Neural crest cell (in vitro differentiated cells): ENCODE results near the gene EEF1A2. TPM values are rescaled to one million over a fixed set of nuclear protein-coding genes. Genes with fewer than 3 reads are reported as not detected.

Source experiments
- DNase-seq: peaks from one replicate; pipeline ENCODE4 v3.0.0; 2021; ENCODE audit warnings: low read depth, mixed read lengths, low spot score
- H3K27ac Mint-ChIP-seq: one replicate; pipeline ENCODE4 v1.8.0; 2021; ENCODE audit warnings: mild to moderate bottlenecking, mixed read lengths; ENCODE audit not compliant: unreplicated experiment
- H3K27me3 Mint-ChIP-seq: 2 replicates; pipeline ENCODE4 v1.8.0; 2021; ENCODE audit warnings: low read depth, mild to moderate bottlenecking, mixed read lengths
- H3K36me3 Mint-ChIP-seq: 2 replicates; pipeline ENCODE4 v1.8.0; 2021; ENCODE audit warnings: low read depth, mild to moderate bottlenecking, mixed read lengths
- H3K4me1 Mint-ChIP-seq: 2 replicates; pipeline ENCODE4 v1.8.0; 2021; ENCODE audit warnings: mixed read lengths
- H3K4me3 Mint-ChIP-seq: one replicate; pipeline ENCODE4 v1.8.0; 2021; ENCODE audit warnings: mild to moderate bottlenecking, mixed read lengths
- H3K9me3 Mint-ChIP-seq: 2 replicates; pipeline ENCODE4 v1.8.0; 2021; ENCODE audit warnings: mixed read lengths
- total RNA-seq: library from RNA; stranded (reverse); gene quantifications from 2 replicates; pipeline ENCODE4 v1.2.1, GENCODE V29; 2021
- TF ChIP-seq, protein P1 (sequence below): fragments of 200-600 bp; sonication (generic); conservative IDR thresholded peaks from 2 replicates; pipeline ENCODE4 v1.5.0; 2021; ENCODE audit warnings: antibody characterized with exemption, mild to moderate bottlenecking

EEF1A2 gene
- total RNA-seq, 1 donor from 2014 or later, result 4.6 TPM

DNA sequence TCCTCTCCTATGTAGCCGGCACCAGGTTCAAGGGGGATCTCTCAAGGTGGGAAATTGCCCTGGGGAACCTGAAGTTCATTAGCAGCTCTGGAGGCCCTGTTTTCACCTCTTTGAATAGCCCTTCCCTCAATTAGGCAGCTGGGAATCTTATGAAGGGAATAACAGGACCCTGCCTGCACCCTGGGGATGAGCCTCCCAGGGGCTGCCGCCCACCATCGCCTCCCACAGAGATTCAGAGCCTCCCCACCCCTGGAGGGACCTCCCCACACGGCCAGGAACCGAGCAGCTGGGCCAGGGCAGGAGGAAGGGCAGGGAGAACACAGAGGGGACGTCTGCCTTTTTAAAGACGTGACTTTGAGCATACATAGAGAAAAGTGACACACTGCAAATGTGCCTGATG, 4.6 kb upstream of the EEF1A2 start:
- no peak overlapping the region for H3K4me3 Mint-ChIP-seq
- peaks cover 2% of the 10 kb centered on the region for H3K36me3 Mint-ChIP-seq
- TF ChIP-seq, protein P1, sequence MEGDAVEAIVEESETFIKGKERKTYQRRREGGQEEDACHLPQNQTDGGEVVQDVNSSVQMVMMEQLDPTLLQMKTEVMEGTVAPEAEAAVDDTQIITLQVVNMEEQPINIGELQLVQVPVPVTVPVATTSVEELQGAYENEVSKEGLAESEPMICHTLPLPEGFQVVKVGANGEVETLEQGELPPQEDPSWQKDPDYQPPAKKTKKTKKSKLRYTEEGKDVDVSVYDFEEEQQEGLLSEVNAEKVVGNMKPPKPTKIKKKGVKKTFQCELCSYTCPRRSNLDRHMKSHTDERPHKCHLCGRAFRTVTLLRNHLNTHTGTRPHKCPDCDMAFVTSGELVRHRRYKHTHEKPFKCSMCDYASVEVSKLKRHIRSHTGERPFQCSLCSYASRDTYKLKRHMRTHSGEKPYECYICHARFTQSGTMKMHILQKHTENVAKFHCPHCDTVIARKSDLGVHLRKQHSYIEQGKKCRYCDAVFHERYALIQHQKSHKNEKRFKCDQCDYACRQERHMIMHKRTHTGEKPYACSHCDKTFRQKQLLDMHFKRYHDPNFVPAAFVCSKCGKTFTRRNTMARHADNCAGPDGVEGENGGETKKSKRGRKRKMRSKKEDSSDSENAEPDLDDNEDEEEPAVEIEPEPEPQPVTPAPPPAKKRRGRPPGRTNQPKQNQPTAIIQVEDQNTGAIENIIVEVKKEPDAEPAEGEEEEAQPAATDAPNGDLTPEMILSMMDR, result no peak
- no peak overlapping the region for H3K27ac Mint-ChIP-seq
- H3K27me3 Mint-ChIP-seq, result peaks cover 39% of the 10 kb centered on the region
- DNase-seq, result no peak
- peaks cover 5% of the 10 kb centered on the region for H3K4me1 Mint-ChIP-seq
- no peaks in the 10 kb centered on the region for H3K9me3 Mint-ChIP-seq

GRCh38 chr20:63502671-63503172, 3.8 kb upstream of the EEF1A2 start:
- peaks cover 5% of the 10 kb centered on the region for H3K4me1 Mint-ChIP-seq

DNA sequence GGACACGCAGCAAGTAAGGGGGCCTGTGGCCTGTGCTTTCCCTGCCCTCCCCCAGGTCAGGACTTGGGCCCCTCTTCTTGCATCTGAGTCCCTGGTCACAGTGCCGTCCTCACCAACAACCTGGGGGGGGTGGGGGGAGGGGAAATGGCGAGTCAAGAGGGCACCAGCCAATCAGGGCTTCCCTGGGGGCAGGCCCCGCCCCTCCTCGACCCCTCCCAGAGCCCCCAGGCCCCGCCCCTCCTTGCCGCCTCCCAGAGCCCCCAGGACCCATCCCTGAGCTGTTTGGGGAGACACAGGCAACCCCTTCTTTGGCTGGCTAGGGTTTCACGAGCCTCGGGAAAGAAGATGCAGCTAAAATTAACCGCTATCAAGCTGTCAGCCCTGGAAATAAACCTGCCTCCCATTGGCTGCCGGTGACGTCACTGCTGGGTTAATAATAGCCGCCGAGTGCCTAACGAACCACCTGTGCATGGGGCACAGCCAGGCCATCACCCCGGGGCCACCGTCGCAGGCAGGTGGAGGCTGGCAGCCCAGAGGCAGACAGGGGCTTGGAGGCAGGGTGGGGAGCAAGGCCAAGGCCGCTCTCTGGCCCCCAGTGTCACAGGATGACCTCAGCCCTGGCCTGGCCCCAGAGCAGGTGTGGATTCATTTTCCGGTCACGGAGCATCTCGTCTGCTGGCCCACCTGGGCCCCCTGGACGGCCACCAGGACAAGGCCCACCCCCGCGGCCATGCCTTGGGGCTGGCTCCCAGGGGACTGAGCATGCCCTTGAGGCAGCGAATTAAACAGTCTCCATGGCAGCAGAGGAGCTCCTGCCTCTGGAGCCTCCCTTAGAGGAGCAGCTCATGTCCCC, 3.2 kb upstream of the EEF1A2 start:
- H3K4me1 Mint-ChIP-seq, result peaks cover 5% of the 10 kb centered on the region
- no peak overlapping the region for H3K4me3 Mint-ChIP-seq
- TF ChIP-seq, protein P1, result no peak
- H3K9me3 Mint-ChIP-seq, result no peaks in the 10 kb centered on the region
- no peak overlapping the region for H3K27ac Mint-ChIP-seq
- H3K36me3 Mint-ChIP-seq, result peaks cover 2% of the 10 kb centered on the region
- peaks cover 43% of the 10 kb centered on the region for H3K27me3 Mint-ChIP-seq
- no peak for DNase-seq

More at GRCh38 chr20:63502671-63503172, 3.8 kb upstream of the EEF1A2 start:
- TF ChIP-seq, protein P1, result no peak
- Mint-ChIP-seq H3K36me3 (peaks cover 2% of the 10 kb centered on the region), H3K27ac (no peak overlapping the region), H3K27me3 (peaks cover 38% of the 10 kb centered on the region), H3K9me3 (no peaks in the 10 kb centered on the region), H3K4me3 (no peak overlapping the region)
- no peak for DNase-seq

- peaks cover 5% of the 10 kb centered on the region for H3K4me1 Mint-ChIP-seq
- no peak overlapping the region for H3K4me3 Mint-ChIP-seq
- H3K27me3 Mint-ChIP-seq, result peaks cover 51% of the 10 kb centered on the region
- H3K36me3 Mint-ChIP-seq, result peaks cover 2% of the 10 kb centered on the region
- TF ChIP-seq, protein P1, result no peak
- H3K9me3 Mint-ChIP-seq, result no peaks in the 10 kb centered on the region
- no peak for DNase-seq
- no peak overlapping the region for H3K27ac Mint-ChIP-seq
Observed at GRCh38 chr20:63500902-63501817, 2.3 kb upstream of the EEF1A2 start.

- TF ChIP-seq, protein P1, result no peak
- Mint-ChIP-seq H3K27ac (no peak overlapping the region), H3K27me3 (peaks cover 52% of the 10 kb centered on the region), H3K4me3 (no peak overlapping the region), H3K4me1 (peaks cover 5% of the 10 kb centered on the region), H3K36me3 (peaks cover 2% of the 10 kb centered on the region), H3K9me3 (no peaks in the 10 kb centered on the region)
- no peak for DNase-seq
Observed at GRCh38 chr20:63500151-63500901, 1.4 kb upstream of the EEF1A2 start.
